Iris pigment epithelial cell (primary cell): Measurements from ENCODE around the gene FLVCR1.

Experiments used
- DNase-seq: peaks from one replicate; pipeline ENCODE4 v3.0.0-alpha.2; 2011; ENCODE audit warnings: low read depth

FLVCR1 gene

DNA sequence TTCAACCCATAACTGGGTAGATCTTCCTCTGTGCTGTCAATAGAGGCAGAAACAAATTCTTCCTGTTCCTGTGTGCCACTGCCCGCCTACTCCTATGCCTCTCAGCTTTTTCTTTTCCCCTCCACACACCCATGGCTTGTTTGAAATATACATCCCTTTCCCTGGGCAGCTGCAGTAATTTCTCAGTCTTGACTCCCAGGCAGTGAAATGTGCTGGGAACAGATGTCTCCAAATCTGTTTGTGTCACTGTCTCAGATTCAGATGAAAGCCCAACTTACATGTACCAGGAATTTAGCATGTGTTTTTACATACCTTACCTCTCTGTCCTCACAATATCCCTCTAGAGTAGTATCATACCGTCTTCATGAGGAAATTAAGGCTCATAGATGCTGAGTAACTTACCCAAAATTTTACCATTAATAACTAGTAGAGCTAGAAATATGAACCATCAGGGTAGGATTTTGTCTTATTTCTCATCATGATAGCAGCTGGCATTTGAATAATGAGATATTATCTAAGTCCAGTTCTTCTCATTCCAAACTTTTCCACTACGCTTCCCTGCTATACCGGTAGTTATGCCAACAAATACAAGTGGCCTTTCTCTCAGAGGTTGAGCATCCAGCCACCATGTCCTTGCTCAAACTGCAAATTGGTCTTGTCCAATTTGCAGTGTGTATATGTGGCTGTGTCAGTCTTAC is 87.5 kb downstream of the FLVCR1 start:
- DNase-seq, result no peak

DNA sequence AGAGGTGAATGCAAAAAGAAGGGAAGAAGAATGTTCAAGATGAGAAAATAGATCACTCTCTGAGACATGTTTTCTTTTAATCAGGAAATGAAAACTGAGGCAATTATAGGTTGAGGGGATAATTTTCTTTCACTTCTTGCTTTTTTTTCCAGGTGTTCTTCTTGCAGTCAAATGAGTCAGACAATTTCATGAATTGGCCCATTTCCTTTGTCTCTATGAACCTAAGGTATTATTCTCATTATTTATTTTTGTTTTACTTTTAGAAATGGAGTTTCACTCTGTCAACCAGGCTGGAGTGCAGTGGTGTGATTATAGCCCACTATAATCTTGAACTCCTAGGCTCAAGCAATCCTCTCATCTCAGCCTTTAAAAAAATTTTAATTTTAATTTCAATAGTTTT is 88.8 kb downstream of the FLVCR1 start:
- no peak for DNase-seq
